Measurements from ENCODE around the gene ZNF106. TPM values are rescaled to one million over a fixed set of nuclear protein-coding genes. Genes with fewer than 3 reads are reported as not detected.
A peak's percentile ranks its signal among the peaks of the same experiment; 100 is the strongest.

Gene ZNF106
- total RNA-seq, 1 donor from 2014 or later = 680 TPM

DNA sequence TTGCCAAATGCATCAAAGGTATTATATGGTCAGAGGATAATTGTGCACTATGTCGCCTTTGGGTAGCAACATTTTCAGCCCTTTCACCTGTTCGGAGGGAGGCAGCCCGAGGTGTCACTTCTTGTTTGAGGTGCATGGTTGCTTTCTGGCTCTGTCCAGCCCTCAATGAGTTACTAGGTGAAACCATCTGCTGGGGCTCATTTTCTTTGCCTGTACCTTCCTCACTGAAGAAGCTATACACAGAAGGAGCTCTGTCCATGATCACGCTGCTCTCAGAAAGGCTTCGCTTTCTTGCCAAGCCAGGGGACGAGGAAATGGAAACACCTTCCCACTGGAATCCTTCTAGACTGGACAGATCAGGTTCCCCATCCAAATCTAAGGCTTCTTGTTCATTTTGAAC lies 42.7 kb downstream of the ZNF106 start:
- Histone ChIP-seq H3K36me3 (peaks cover 93% of the 10 kb centered on the region), H3K27ac (replicated peaks) (peak overlapping the region; percentile 50), H3K4me3 (peak overlapping the region; percentile 59), H3K4me1 (peaks cover 74% of the 10 kb centered on the region), H3K27me3 (ENCODE audit: low read depth) (no peaks in the 10 kb centered on the region), H3K9me3 (replicated peaks) (no peaks in the 10 kb centered on the region)
- intact Hi-C loops (cut with micrococcal nuclease) = no loop called here
- no peak for DNase-seq
- TF ChIP-seq, protein P1, sequence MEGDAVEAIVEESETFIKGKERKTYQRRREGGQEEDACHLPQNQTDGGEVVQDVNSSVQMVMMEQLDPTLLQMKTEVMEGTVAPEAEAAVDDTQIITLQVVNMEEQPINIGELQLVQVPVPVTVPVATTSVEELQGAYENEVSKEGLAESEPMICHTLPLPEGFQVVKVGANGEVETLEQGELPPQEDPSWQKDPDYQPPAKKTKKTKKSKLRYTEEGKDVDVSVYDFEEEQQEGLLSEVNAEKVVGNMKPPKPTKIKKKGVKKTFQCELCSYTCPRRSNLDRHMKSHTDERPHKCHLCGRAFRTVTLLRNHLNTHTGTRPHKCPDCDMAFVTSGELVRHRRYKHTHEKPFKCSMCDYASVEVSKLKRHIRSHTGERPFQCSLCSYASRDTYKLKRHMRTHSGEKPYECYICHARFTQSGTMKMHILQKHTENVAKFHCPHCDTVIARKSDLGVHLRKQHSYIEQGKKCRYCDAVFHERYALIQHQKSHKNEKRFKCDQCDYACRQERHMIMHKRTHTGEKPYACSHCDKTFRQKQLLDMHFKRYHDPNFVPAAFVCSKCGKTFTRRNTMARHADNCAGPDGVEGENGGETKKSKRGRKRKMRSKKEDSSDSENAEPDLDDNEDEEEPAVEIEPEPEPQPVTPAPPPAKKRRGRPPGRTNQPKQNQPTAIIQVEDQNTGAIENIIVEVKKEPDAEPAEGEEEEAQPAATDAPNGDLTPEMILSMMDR (IDR thresholded peaks at IDR 0.05; ENCODE audit: borderline replicate concordance) = no peak

DNA sequence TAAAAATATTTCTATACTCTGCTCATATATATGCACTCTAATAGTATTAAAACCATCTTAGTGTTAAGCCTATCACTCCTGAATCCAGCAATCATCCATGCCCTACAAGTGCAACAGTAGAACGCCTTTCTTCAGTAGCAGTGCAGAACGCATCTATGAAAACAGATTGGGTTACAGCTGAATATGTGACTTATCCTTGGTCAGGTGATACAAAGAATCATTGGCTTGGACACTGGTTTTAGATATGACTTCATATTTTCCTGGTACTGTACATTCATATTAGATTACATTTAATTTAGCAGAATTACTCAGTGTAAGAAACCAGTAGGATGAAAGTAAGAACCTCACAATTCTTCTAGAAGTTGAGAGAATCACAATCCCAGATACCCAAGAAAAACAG lies 43.3 kb downstream of the ZNF106 start:
- Histone ChIP-seq H3K9me3 (replicated peaks) (no peaks in the 10 kb centered on the region), H3K4me3 (peak overlapping the region; percentile 59), H3K36me3 (peaks cover 96% of the 10 kb centered on the region), H3K27me3 (ENCODE audit: low read depth) (no peaks in the 10 kb centered on the region), H3K4me1 (peaks cover 67% of the 10 kb centered on the region), H3K27ac (replicated peaks) (peak overlapping the region; percentile 50)
- intact Hi-C loops (cut with micrococcal nuclease) = no loop called here
- DNase-seq = no peak
- TF ChIP-seq, protein P1 (IDR thresholded peaks at IDR 0.05; ENCODE audit: borderline replicate concordance) = no peak

DNA sequence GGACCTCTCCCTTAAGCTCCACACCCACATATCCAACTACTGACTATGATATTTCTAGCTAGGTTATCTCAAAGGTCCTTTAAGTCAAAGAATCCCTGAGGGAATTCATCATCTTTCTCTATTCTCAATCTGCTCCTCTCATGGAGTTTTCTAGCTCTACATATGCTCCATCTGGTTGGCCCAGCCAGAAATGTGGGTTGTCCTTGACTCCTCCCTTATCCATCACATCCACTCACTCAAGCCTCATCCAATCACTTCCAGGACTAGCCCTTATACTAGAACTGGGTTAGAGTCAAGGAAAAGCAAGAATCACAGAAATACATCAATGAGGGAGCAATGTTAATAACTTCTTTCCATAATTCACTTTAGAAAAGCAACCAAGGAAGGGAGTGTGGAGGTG lies 45.4 kb downstream of the ZNF106 start:
- intact Hi-C loops (cut with micrococcal nuclease) = no loop called here
- TF ChIP-seq, protein P1 (IDR thresholded peaks at IDR 0.05; ENCODE audit: borderline replicate concordance) = no peak

DNA sequence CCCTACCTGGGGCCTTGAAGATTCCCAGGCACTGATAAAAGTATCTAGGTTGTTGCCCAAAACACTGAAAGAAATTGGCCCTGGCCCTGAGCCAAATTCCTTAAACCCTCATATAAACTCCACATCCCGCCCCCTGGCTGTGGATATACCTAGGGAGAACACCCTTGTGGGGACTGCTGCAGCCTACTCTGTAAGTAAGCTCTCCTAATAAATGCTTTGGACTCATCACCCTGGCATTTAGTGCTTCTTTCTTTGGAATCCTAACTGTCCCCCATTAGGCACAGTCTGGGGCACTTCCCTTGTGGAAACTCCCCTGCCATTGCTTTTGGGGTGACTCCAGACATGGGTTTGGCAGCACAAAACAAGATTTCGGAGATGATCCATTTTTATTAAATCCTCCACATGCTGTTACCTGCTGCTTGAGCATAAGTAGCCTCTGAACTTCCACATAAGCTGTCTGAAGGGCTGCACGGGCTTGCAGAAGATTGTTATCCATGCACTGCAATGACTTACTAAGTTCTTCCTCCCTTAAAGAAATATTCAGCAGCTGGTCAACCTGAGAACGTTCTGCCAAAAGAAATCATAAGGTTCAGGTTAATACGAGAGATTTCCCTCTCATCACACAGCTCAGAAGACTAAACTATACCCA lies 46.4 kb downstream of the ZNF106 start:
- intact Hi-C loops (cut with micrococcal nuclease) = no loop called here
- Histone ChIP-seq H3K4me1 (peaks cover 38% of the 10 kb centered on the region), H3K36me3 (peaks cover 96% of the 10 kb centered on the region)

More for the DNA sequence above, 45.4 kb downstream of the ZNF106 start:
- peaks cover 47% of the 10 kb centered on the region for H3K4me1 ChIP-seq
- no peaks in the 10 kb centered on the region for H3K9me3 ChIP-seq (replicated peaks)
- H3K27ac ChIP-seq (replicated peaks) = no peak overlapping the region
- H3K4me3 ChIP-seq = no peak overlapping the region
- H3K27me3 ChIP-seq (ENCODE audit: low read depth) = no peaks in the 10 kb centered on the region
- H3K36me3 ChIP-seq = peaks cover 96% of the 10 kb centered on the region
- DNase-seq = no peak

DNA sequence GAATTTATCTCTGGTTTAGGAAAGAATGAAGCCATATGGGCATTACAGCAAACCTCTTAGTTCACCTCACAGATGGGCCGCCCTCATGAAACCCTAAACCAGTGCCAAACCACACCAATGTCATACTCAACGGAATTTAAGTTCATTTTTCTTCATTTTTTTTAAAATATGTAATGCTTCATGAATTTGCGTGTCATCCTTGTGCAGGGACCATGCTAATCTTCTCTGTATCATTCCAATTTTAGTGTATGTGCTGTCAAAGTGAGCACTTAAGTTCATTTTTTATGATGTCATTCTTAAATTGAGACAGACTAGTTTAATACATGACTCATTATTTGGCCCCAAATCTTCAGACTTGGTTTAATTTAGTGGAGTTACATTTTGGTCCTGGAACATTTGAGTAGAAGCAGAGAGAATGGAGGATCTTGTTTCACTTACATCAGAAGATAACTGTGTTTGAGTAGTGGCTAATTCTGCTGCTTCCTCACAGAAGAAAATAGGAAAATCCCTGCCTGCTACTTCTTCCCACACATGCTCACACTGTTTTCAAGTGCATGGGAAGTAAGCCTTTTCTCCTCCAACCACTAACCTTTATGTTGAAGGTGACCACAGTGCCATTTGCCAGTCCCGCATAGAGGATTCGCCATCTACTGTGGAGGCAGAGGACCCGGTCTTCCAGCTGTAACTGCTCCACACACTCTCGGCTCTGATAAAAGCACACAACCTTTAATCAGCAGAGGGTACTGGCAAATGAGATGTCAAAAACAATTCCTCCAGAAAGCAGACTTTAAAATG lies 63.3 kb downstream of the ZNF106 start:
- Histone ChIP-seq H3K9me3 (replicated peaks) (no peaks in the 10 kb centered on the region), H3K4me3 (no peak overlapping the region), H3K27me3 (ENCODE audit: low read depth) (no peaks in the 10 kb centered on the region), H3K36me3 (peaks cover 100% of the 10 kb centered on the region), H3K27ac (replicated peaks) (peak overlapping the region; percentile 7), H3K4me1 (peaks cover 16% of the 10 kb centered on the region)
- intact Hi-C loops (cut with micrococcal nuclease) = no loop called here
- DNase-seq = no peak
- TF ChIP-seq, protein P1 (IDR thresholded peaks at IDR 0.05; ENCODE audit: borderline replicate concordance) = no peak

More for the DNA sequence above, 46.4 kb downstream of the ZNF106 start:
- Histone ChIP-seq H3K9me3 (replicated peaks) (no peaks in the 10 kb centered on the region), H3K4me3 (no peak overlapping the region), H3K27me3 (ENCODE audit: low read depth) (no peaks in the 10 kb centered on the region), H3K27ac (replicated peaks) (no peak overlapping the region)
- TF ChIP-seq, protein P1 (IDR thresholded peaks at IDR 0.05; ENCODE audit: borderline replicate concordance) = no peak
- no peak for DNase-seq

Measured in left ventricle myocardium inferior (tissue), 1 donor.